GM12874 (cell line): ENCODE data around the gene PI4KA.

Source experiments
- TF ChIP-seq, protein P1 (sequence below): IDR thresholded peaks from 2 replicates; pipeline ENCODE4 v1.5.1; 2011; ENCODE audit warnings: low read depth, mild to moderate bottlenecking, control low read depth, low read length, moderate library complexity; ENCODE audit not compliant: insufficient read depth

PI4KA gene

DNA sequence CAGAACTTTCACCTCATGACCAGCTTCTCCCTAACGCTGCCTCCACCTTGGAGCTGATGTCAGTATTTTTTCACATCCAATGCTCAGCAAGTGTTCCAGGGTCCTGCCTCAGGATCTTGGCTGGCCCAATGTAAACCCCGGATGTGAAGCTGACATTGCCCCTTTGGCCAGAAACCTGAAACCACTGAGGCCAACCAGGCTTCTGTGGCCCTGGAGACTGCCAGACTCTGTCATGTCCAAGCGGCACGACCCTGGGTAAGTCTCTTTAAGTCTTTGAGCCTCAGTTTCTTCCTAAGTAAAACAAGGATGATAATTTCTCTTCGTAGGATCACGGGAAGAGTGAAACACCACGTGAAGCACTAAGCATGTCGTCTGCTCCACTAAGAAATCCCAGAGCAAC lies 61.9 kb downstream of the PI4KA start:
- TF ChIP-seq, protein P1, sequence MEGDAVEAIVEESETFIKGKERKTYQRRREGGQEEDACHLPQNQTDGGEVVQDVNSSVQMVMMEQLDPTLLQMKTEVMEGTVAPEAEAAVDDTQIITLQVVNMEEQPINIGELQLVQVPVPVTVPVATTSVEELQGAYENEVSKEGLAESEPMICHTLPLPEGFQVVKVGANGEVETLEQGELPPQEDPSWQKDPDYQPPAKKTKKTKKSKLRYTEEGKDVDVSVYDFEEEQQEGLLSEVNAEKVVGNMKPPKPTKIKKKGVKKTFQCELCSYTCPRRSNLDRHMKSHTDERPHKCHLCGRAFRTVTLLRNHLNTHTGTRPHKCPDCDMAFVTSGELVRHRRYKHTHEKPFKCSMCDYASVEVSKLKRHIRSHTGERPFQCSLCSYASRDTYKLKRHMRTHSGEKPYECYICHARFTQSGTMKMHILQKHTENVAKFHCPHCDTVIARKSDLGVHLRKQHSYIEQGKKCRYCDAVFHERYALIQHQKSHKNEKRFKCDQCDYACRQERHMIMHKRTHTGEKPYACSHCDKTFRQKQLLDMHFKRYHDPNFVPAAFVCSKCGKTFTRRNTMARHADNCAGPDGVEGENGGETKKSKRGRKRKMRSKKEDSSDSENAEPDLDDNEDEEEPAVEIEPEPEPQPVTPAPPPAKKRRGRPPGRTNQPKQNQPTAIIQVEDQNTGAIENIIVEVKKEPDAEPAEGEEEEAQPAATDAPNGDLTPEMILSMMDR = no peak

DNA sequence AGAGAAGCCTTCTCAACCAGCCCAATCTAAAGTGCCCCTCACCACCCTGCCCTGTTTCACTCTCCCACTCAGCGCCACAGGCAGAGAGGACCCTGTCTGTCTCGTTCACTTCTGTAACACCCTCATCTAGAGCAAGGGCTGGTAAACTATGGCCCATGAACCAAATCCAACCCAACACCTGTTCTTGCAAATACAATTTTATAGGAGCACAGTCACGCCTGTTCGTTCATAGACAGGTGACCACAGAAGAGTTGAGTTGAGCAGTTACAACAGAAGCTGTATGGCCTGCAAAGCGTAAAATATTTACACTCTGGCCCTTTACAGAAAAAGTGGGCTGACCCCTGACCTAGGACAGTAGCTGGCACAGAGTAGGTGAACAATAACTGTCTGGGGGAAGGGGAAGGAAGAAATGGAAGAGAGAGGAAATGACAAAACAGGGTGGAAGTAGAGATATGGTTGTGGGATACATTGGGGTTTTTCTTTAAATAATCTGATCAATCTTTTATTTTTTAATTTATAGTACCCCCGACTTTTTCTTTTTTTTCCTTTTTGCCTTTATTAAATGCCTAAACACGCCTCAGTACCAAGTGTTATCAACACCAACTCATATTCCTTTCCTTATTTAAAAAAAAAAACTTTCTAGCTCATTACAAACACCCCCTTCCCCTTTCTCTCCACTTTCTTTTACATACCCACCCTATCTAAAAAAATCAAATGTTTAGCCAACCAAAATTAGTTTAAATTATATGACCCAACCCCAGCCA lies 63.8 kb downstream of the PI4KA start:
- TF ChIP-seq, protein P1 = no peak

DNA sequence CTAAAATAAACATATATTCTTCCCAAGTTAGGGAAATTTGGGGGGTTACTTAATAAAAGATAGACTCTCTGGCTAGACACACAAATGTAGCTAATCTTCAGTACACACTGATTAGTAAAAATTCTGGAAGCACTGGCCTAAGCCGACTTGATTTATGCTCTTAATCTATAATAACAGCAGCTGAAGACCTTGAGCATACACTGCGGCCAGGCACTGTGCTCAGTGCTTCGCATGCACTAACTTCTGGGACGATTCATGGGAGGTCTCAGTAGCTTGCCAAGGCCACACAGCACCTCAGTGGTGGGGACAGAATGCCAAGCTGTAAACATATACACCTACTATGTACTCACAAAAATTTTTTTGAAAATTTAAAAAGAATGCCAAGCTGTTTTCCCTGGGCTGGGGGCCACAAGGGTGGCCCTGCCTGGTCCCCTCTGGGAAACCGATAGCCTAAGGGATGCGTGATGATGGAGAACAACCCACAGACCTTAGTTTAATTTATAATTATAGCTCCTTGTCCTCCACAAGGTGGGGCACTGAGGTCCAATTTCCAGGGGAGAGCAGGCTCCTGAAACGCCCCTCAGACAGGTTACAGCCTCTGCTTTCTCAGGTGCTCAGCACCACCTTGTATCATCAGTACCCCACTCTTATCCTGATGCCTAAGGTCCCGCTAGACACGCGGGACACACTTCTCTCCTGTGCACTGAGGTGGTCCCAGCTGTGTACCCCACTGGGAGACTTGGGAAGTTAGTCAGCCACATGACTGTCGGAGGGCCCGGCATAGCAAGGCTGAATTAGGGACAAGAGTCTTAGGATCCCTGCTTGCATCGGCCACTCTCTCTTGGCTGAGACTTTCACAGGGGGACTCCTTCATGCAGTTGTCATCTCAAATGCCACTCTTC lies 64.6 kb downstream of the PI4KA start:
- TF ChIP-seq, protein P1 = no peak

DNA sequence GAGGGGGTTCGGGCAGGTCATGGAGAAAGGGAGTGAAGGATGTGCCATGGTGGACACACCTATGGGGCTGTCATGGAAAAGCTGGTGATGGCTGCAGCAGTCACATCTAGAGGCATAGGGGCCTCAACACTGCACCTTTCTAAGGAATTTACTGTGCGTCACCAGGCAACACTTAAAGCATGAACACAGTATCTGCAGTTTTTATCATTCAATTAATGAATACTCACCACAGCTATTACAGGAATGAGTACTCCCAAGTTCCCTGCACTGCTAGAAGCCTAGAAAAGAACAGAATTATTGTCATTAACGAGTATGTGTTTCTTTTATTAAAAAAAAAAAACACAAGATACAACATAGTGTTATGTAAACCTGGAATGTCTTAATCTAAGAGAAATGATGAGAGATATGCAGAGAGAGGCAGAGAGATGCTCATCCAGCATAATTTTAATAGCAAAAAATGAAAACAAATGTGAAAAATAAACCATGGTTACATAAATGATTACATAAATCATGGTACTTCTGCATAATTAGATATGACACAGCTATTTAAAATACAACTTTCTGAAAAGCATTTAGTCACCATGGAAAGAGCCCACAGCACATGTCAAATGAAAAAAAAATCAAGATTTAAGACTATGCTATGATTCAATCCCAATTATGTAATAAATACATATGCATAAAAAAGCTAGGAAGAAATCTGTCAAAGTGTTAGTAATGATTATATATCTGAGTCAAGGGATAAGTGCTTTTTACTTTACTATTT lies 65.5 kb downstream of the PI4KA start:
- TF ChIP-seq, protein P1 = no peak

DNA sequence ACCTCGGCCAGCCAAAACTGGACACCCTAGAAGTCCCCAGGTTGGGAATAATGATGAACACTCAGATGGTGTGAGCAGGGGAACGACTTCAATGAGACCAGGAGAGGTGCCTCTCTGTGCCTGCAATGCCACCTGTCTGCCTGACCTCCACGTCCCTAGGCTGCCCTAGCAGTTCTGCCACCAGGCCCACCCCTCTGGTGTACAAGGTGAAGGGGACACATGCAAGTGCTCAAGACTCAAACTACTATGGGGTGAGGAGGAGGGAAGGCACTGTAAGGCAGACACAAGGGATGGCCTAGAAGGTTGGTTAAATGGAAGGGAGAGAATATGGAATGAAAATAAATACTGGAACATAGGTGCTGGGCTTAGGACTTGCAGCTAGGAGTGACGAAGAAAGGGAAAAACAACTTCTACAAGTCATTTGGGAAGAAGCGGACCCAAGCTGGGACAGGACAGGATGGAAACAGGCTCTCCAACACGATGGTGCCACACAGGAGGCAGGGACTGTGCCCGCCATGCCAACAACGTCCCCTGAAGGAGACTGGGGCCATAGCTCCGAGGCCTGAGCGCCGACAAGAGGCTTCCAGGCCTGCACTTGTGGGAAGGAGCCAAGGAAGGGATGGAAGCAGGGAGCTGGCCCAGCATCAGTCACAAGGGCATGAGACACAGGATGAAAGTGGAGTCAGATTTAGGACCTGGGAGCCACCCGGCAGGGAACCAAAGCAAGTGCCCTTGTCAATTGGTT lies 66.2 kb downstream of the PI4KA start:
- TF ChIP-seq, protein P1 = no peak

DNA sequence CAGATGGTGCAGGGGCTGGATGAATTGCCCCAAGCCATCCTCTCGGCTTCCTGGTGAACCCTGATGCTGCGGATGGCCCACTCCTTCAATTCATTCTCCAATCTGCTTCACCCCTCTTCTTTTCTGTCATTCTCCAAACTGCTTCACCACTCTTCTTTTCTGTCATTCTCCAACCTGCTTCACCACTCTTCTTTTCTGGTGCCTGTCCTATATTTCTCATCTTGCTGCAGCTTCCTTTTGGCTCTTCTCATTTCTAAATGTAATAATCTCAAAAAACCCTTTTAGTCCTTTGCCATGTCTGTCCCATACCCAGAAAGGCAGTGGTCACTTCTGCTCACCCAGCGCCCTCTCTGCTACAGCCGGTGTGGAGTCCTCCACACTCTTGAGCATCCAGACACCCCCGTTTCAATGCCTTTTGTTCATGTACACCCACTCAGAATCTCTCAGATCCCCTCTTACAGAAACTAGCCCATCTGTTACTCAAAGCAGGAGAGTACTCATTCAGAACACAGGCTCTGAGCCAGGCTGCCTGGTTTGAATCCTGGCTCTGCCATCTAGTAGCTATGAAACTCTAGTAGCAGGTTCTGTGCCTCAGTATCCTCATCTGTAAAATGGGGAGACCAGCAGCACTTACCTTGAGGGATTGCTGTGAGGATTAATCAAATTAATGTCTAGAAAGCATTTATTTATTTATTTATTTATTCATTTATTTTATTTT lies 69.8 kb downstream of the PI4KA start:
- TF ChIP-seq, protein P1 = no peak
